Colonic mucosa (tissue), 4 donors: Measurements from ENCODE around the gene ANKFY1. TPM values are rescaled to one million over a fixed set of nuclear protein-coding genes. Genes with fewer than 3 reads are reported as not detected.

Experiments
- DNase-seq: peaks from one replicate; pipeline ENCODE4 v3.0.0-alpha.2; 2020
- H3K27ac ChIP-seq: fragments of 200-600 bp; one replicate; pipeline ENCODE4 v1.8.0; 2021
- H3K27me3 ChIP-seq: fragments of 200-600 bp; one replicate; pipeline ENCODE4 v1.8.0; 2021
- H3K36me3 ChIP-seq: fragments of 200-600 bp; one replicate; pipeline ENCODE4 v1.8.0; 2021
- H3K4me1 ChIP-seq: fragments of 200-600 bp; one replicate; pipeline ENCODE4 v1.8.0; 2021; ENCODE audit warnings: mild to moderate bottlenecking
- H3K4me3 ChIP-seq: fragments of 200-600 bp; one replicate; pipeline ENCODE4 v1.8.0; 2021
- H3K9ac ChIP-seq, 2 donors: one replicate each; pipeline ENCODE4 v1.7.0; 2013; ENCODE audit warnings: control low read depth in 2 of 2, low read depth in 2 of 2, low read length in 2 of 2
- H3K9me3 ChIP-seq: fragments of 200-600 bp; one replicate; pipeline ENCODE4 v1.8.0; 2021
- CTCF ChIP-seq: fragments of 200-600 bp; IDR thresholded peaks from one replicate; pipeline ENCODE4 v1.8.0; 2022; ENCODE audit warnings: antibody characterized with exemption, mild to moderate bottlenecking
- intact Hi-C: fragments of 100-400 bp; cut with DNase I; formaldehyde crosslinking; loops from one replicate; pipeline ENCODE4 v1.14.1; 2022
- total RNA-seq, 2 donors: library from RNA; stranded (reverse); fragmentation: NEBNext Ultra II Directional in 1 of 2; extraction: Animal tissue kit (Norgen Biotek cat#: 25700) in 1 of 2; gene quantifications; one replicate each; pipeline ENCODE4 v1.2.1, GENCODE V29; 2021
- donor health status: healthy.
- donor health status: DM: no; HTN: no; CAD: no.
- donor health status: DM: no; HTN: no; CAD: no.

The ANKFY1 gene
- total RNA-seq, 2 donors from 2014 or later: 43.8 to 51.8 TPM

GRCh38 chr17:4124999-4125398 lies 138.8 kb downstream of the ANKFY1 start:
- intact Hi-C loops: no loop called here
- H3K9ac ChIP-seq: no peak overlapping the region
- no peak overlapping the region for H3K27ac ChIP-seq
- TF ChIP-seq CTCF: no peak
- no peaks in the 10 kb centered on the region for H3K9me3 ChIP-seq
- no peaks in the 10 kb centered on the region for H3K36me3 ChIP-seq
- no peaks in the 10 kb centered on the region for H3K4me1 ChIP-seq
- no peaks in the 10 kb centered on the region for H3K27me3 ChIP-seq
- no peak for DNase-seq
- no peak overlapping the region for H3K4me3 ChIP-seq

GRCh38 chr17:4120332-4120731 lies 143.4 kb downstream of the ANKFY1 start:
- TF ChIP-seq CTCF: no peak

GRCh38 chr17:4119299-4119698 lies 144.5 kb downstream of the ANKFY1 start:
- H3K36me3 ChIP-seq: peaks cover 4% of the 10 kb centered on the region
- no peak overlapping the region for H3K27ac ChIP-seq
- H3K4me1 ChIP-seq: no peaks in the 10 kb centered on the region
- no peak overlapping the region for H3K9ac ChIP-seq
- no peaks in the 10 kb centered on the region for H3K27me3 ChIP-seq
- intact Hi-C loops: no loop called here
- H3K9me3 ChIP-seq: no peaks in the 10 kb centered on the region
- TF ChIP-seq CTCF: no peak
- no peak for DNase-seq
- no peak overlapping the region for H3K4me3 ChIP-seq

More at GRCh38 chr17:4120332-4120731, 143.4 kb downstream of the ANKFY1 start:
- no peak overlapping the region for H3K9ac ChIP-seq
- no peaks in the 10 kb centered on the region for H3K9me3 ChIP-seq
- H3K36me3 ChIP-seq: peaks cover 4% of the 10 kb centered on the region
- no peak for DNase-seq
- no peak overlapping the region for H3K4me3 ChIP-seq
- H3K27me3 ChIP-seq: no peaks in the 10 kb centered on the region
- intact Hi-C loops: no loop called here
- H3K4me1 ChIP-seq: no peaks in the 10 kb centered on the region
- no peak overlapping the region for H3K27ac ChIP-seq

- Histone ChIP-seq H3K4me3 (no peak overlapping the region), H3K4me1 (no peaks in the 10 kb centered on the region), H3K9me3 (no peaks in the 10 kb centered on the region), H3K36me3 (peaks cover 14% of the 10 kb centered on the region), H3K27ac (no peak overlapping the region), H3K27me3 (no peaks in the 10 kb centered on the region), H3K9ac (no peak overlapping the region)
- no peak for DNase-seq
- no peak for TF ChIP-seq CTCF
- intact Hi-C loops: no loop called here
Observed at GRCh38 chr17:4118015-4118743, 145.6 kb downstream of the ANKFY1 start.

- intact Hi-C loops: no loop called here
- Histone ChIP-seq H3K4me3 (no peak overlapping the region), H3K27ac (no peak overlapping the region), H3K9me3 (no peaks in the 10 kb centered on the region), H3K9ac (no peak overlapping the region), H3K4me1 (no peaks in the 10 kb centered on the region), H3K36me3 (peaks cover 24% of the 10 kb centered on the region), H3K27me3 (no peaks in the 10 kb centered on the region)
- DNase-seq: no peak
- no peak for TF ChIP-seq CTCF
Observed at GRCh38 chr17:4116516-4116915, 147.3 kb downstream of the ANKFY1 start.

Other genes starting within 250 kb of the ANKFY1 start
- 10 to 100 TPM; 89.8 to 96.1 TPM for gene ZZEF1, start 120.9 kb downstream of the ANKFY1 start, total RNA-seq
- 10 to 100 TPM in 1 of 2 donors, 1 to 10 TPM in 1; 7.8 to 12.2 TPM for gene CYB5D2, start 120.8 kb downstream of the ANKFY1 start, total RNA-seq
- 10 to 100 TPM; 67.3 to 70.1 TPM for gene UBE2G1, start 102.7 kb upstream of the ANKFY1 start, total RNA-seq
- gene SPNS3, start 170.0 kb upstream of the ANKFY1 start, total RNA-seq: 1 to 10 TPM in 1 of 2 donors, under 1 TPM in 1; 0.90 to 1.0 TPM
- gene SPNS2, start 234.9 kb upstream of the ANKFY1 start, total RNA-seq: 10 to 100 TPM; 13.7 to 17.4 TPM